SK-N-SH treated with all-trans-retinoic acid at 6 μM for 48 hours (cell line): ENCODE measurements around the gene FLRT2.

Experiments used
- ATAC-seq: fragments of 200-7000 bp; cut with Tn5 transposase; 3 replicates; pipeline ENCODE4 v1.9.1; 2020; ENCODE audit warnings: mild to moderate bottlenecking, moderate library complexity
- ARNTL ChIP-seq: fragments of 450-650 bp; formaldehyde crosslinking; IDR thresholded peaks from 2 replicates; pipeline ENCODE4 v1.5.0; 2020; ENCODE audit warnings: low read depth, mild to moderate bottlenecking, moderate library complexity, borderline replicate concordance
- BACH2 ChIP-seq: fragments of 250-450 bp; sonication (Bioruptor Pico); IDR thresholded peaks from 2 replicates; pipeline ENCODE4 v1.9.0; 2021; ENCODE audit warnings: mild to moderate bottlenecking, borderline replicate concordance
- CSDC2 ChIP-seq: fragments of 250-450 bp; sonication (Bioruptor Pico); IDR thresholded peaks from 2 replicates; pipeline ENCODE4 v1.5.0; 2020; ENCODE audit warnings: mild to moderate bottlenecking, moderate library complexity
- CSRNP3 ChIP-seq: fragments of 250-450 bp; sonication (Bioruptor Pico); IDR thresholded peaks from 2 replicates; pipeline ENCODE4 v1.5.1; 2021; ENCODE audit warnings: mild to moderate bottlenecking, moderate library complexity
- ESRRG ChIP-seq: fragments of 250-450 bp; sonication (Bioruptor Pico); IDR thresholded peaks from 2 replicates; pipeline ENCODE4 v1.6.1; 2021; ENCODE audit warnings: mild to moderate bottlenecking
- GLIS3 ChIP-seq: fragments of 250-450 bp; sonication (Bioruptor Pico); IDR thresholded peaks from 2 replicates; pipeline ENCODE4 v1.5.0; 2020; ENCODE audit warnings: mild to moderate bottlenecking, moderate library complexity
- ISL1 ChIP-seq: fragments of 250-450 bp; sonication (Bioruptor Pico); IDR thresholded peaks from 2 replicates; pipeline ENCODE4 v2.1.2; 2022; ENCODE audit warnings: mild to moderate bottlenecking, moderate library complexity
- OSR1 ChIP-seq: fragments of 250-450 bp; sonication (Bioruptor Pico); IDR thresholded peaks from 2 replicates; pipeline ENCODE4 v1.8.0; 2022; ENCODE audit warnings: moderate library complexity, mild to moderate bottlenecking, inconsistent platforms
- PATZ1 ChIP-seq: fragments of 250-450 bp; sonication (Bioruptor Pico); IDR thresholded peaks from 2 replicates; pipeline ENCODE4 v1.8.0; 2020; ENCODE audit warnings: mild to moderate bottlenecking, moderate library complexity, borderline replicate concordance
- POU6F1 ChIP-seq: fragments of 250-450 bp; sonication (Bioruptor Pico); IDR thresholded peaks from 2 replicates; pipeline ENCODE4 v1.8.0; 2021; ENCODE audit warnings: low read depth, mild to moderate bottlenecking, moderate library complexity, borderline replicate concordance
- PPARA ChIP-seq: fragments of 250-450 bp; sonication (Bioruptor Pico); IDR thresholded peaks from 2 replicates; pipeline ENCODE4 v1.5.0; 2020; ENCODE audit warnings: mild to moderate bottlenecking, borderline replicate concordance
- RARB ChIP-seq: fragments of 250-450 bp; sonication (Bioruptor Pico); IDR thresholded peaks from 2 replicates; pipeline ENCODE4 v1.8.0; 2021; ENCODE audit warnings: mild to moderate bottlenecking, moderate library complexity
- SNAI2 ChIP-seq: fragments of 250-450 bp; sonication (Bioruptor Pico); IDR thresholded peaks from 2 replicates; pipeline ENCODE4 v1.5.0; 2020; ENCODE audit warnings: mild to moderate bottlenecking, moderate library complexity
- TCF4 ChIP-seq: fragments of 250-450 bp; sonication (Bioruptor Pico); IDR thresholded peaks from 2 replicates; pipeline ENCODE4 v1.8.0; 2021; ENCODE audit warnings: mild to moderate bottlenecking, moderate library complexity, borderline replicate concordance
- TOX ChIP-seq: fragments of 250-450 bp; sonication (Bioruptor Pico); IDR thresholded peaks from 2 replicates; pipeline ENCODE4 v1.8.0; 2021; ENCODE audit warnings: mild to moderate bottlenecking, moderate library complexity, borderline replicate concordance
- TSHZ2 ChIP-seq: fragments of 250-450 bp; sonication (Bioruptor Pico); IDR thresholded peaks from 2 replicates; pipeline ENCODE4 v1.5.0; 2020; ENCODE audit warnings: mild to moderate bottlenecking, moderate library complexity
- ZC3H10 ChIP-seq: fragments of 250-450 bp; sonication (Bioruptor Pico); IDR thresholded peaks from 2 replicates; pipeline ENCODE4 v1.5.1; 2021; ENCODE audit warnings: mild to moderate bottlenecking, moderate library complexity
- ZFP3 ChIP-seq: fragments of 250-450 bp; sonication (Bioruptor Pico); IDR thresholded peaks from 2 replicates; pipeline ENCODE4 v1.5.0; 2020; ENCODE audit warnings: mild to moderate bottlenecking, moderate library complexity
- ZFP30 ChIP-seq: fragments of 450-650 bp; formaldehyde crosslinking; IDR thresholded peaks from 2 replicates; pipeline ENCODE4 v1.5.0; 2022; ENCODE audit warnings: mild to moderate bottlenecking, moderate library complexity
- ZNF565 ChIP-seq: fragments of 450-650 bp; formaldehyde crosslinking; conservative IDR thresholded peaks from 2 replicates; pipeline ENCODE4 v1.5.0; 2020; ENCODE audit warnings: low read depth, mild to moderate bottlenecking, moderate library complexity
- ZNF70 ChIP-seq: fragments of 450-650 bp; formaldehyde crosslinking; IDR thresholded peaks from 2 replicates; pipeline ENCODE4 v1.5.0; 2020; ENCODE audit warnings: mild to moderate bottlenecking, moderate library complexity
- ZNF8 ChIP-seq: fragments of 450-650 bp; formaldehyde crosslinking; IDR thresholded peaks from 2 replicates; pipeline ENCODE4 v1.5.0; 2020; ENCODE audit warnings: mild to moderate bottlenecking, moderate library complexity

Gene FLRT2

GRCh38 chr14:85529803-85530574, at the start of gene FLRT2:
TSS of gene FLRT2 (plus strand) at chr14:85530144. CDS start at chr14:85621515, 91,371 bp downstream.
- peak; percentile 28 for ATAC-seq
- no peak for TF ChIP-seq ZFP3
- TF ChIP-seq ARNTL (CRISPR knock-in tag), result no peak
- no peak for TF ChIP-seq TOX (CRISPR knock-in tag)
- no peak for TF ChIP-seq BACH2 (CRISPR knock-in tag)
- TF ChIP-seq OSR1 (CRISPR knock-in tag), result no peak
- no peak for TF ChIP-seq ISL1 (CRISPR knock-in tag)

GRCh38 chr14:85481471-85481870, 48.5 kb upstream of the FLRT2 start:
- ATAC-seq, result no peak
- no peak for TF ChIP-seq ISL1 (CRISPR knock-in tag)
- no peak for TF ChIP-seq PPARA
- no peak for TF ChIP-seq OSR1 (CRISPR knock-in tag)
- no peak for TF ChIP-seq RARB (CRISPR knock-in tag)
- no peak for TF ChIP-seq CSRNP3 (CRISPR knock-in tag)
- no peak for TF ChIP-seq POU6F1 (CRISPR knock-in tag)
- no peak for TF ChIP-seq TCF4
- no peak for TF ChIP-seq GLIS3 (CRISPR knock-in tag)
- no peak for TF ChIP-seq ZNF565
- TF ChIP-seq CSDC2 (CRISPR knock-in tag), result no peak
- no peak for TF ChIP-seq ZNF8 (CRISPR knock-in tag)
- TF ChIP-seq TOX (CRISPR knock-in tag), result no peak
- no peak for TF ChIP-seq TSHZ2
- no peak for TF ChIP-seq ZC3H10 (CRISPR knock-in tag)
- TF ChIP-seq ZFP3, result no peak
- TF ChIP-seq ESRRG (CRISPR knock-in tag), result no peak
- TF ChIP-seq ZFP30, result no peak
- TF ChIP-seq BACH2 (CRISPR knock-in tag), result no peak

- no peak for TF ChIP-seq SNAI2 (CRISPR knock-in tag)
- TF ChIP-seq CSDC2 (CRISPR knock-in tag), result no peak
- TF ChIP-seq BACH2 (CRISPR knock-in tag), result no peak
- TF ChIP-seq POU6F1 (CRISPR knock-in tag), result no peak
- TF ChIP-seq GLIS3 (CRISPR knock-in tag), result no peak
- no peak for TF ChIP-seq ZFP30
- no peak for TF ChIP-seq ZNF70 (CRISPR knock-in tag)
- no peak for TF ChIP-seq OSR1 (CRISPR knock-in tag)
- TF ChIP-seq ARNTL (CRISPR knock-in tag), result no peak
- no peak for TF ChIP-seq ZNF565
- ATAC-seq, result no peak
These were observed 47.4 kb upstream of the FLRT2 start for GRCh38 chr14:85482552-85482951.

- ATAC-seq, result no peak
- no peak for TF ChIP-seq ZC3H10 (CRISPR knock-in tag)
- no peak for TF ChIP-seq OSR1 (CRISPR knock-in tag)
- TF ChIP-seq ZFP30, result no peak
- TF ChIP-seq PATZ1 (CRISPR knock-in tag), result no peak
- no peak for TF ChIP-seq ZNF70 (CRISPR knock-in tag)
- no peak for TF ChIP-seq ZNF8 (CRISPR knock-in tag)
These were observed 46.9 kb upstream of the FLRT2 start for GRCh38 chr14:85483037-85483436.
